HL-60/S4 treated with phorbol 12-myristate 13-acetate at 8.2 ng/mL for 4 days and 3 days (cell line): ENCODE results near the gene CPNE6.
"Not testable (repeated sequence)": the region's sequence is repeated elsewhere in the genome, so short reads cannot be mapped to it uniquely, and the experiment has no call there.

Source experiments
- in situ Hi-C: fragments of 300-500 bp; cut with MboI; formaldehyde crosslinking; loops from 2 replicates; pipeline ENCODE4 v1.15.0; 2022; ENCODE audit warnings: low sequenced_read_pairs

The CPNE6 gene

DNA sequence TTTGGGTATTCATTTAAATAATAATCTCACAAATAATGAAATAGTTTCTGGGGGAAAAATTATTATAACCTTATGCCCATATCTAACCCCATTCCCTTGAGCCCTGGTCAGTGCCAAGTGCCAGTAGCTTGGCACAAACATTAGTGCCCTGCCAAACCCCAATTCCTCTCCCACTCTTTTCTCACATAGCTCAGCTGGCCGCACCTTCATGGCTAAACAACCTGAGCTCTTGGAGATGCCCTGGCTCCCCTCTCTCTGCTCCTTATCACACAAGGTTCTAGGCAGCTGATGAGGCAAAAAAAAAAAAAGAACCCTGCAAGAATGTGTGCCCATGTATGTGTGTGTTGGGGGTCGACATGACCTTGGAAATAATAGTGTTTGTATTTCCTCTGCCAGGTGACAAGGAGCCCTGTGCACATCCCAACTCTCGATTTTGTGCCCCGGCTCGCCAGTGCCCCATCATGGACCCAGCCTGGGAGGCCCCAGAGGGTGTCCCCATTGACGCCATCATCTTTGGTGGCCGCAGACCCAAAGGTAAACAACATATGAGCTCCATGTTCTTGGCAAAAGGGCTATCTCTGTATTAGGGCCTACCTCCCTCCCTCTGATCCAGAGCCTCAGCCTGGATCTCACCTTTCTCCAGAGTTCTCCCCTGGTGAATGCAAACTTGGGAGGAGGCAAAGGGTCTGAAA, 31.1 kb downstream of the CPNE6 start:
- in situ Hi-C loops, result no loop called here

DNA sequence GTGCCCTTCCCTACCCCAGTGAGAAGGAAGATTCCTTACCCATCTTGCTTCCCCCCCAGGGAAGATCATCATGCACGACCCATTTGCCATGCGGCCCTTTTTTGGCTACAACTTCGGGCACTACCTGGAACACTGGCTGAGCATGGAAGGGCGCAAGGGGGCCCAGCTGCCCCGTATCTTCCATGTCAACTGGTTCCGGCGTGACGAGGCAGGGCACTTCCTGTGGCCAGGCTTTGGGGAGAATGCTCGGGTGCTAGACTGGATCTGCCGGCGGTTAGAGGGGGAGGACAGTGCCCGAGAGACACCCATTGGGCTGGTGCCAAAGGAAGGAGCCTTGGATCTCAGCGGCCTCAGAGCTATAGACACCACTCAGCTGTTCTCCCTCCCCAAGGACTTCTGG, 32.1 kb downstream of the CPNE6 start:
- in situ Hi-C loops, result no loop called here

DNA sequence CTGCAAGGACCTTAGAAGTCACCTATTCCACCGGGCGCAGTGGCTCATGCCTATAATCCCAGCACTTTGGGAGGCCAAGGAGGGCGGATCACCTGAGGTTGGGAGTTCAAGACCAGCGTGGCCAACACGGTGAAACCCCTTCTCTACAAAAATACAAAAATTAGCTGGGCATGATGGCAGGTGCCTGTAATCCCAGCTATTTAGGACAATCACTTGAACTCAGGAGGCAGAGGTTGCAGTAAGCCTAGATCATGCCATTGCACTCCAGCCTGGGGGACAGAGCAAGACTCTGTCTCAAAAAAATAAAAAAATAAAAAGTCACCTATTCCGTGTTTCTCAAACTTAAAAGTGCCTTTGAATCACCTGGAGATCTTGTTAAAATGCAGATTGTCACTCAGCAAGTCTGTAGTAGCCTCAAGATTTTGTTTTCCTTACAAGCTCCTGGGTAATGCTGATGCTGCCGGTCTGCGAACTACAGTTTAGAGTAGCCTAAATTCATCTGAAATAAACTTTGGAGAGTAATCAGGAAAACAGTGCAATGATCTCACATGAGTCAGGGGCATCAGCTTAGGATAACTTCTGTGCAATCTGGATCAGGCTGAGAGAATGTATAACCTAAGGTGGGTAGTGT, 34.4 kb downstream of the CPNE6 start:
- in situ Hi-C loops, result not testable (repeated sequence)

DNA sequence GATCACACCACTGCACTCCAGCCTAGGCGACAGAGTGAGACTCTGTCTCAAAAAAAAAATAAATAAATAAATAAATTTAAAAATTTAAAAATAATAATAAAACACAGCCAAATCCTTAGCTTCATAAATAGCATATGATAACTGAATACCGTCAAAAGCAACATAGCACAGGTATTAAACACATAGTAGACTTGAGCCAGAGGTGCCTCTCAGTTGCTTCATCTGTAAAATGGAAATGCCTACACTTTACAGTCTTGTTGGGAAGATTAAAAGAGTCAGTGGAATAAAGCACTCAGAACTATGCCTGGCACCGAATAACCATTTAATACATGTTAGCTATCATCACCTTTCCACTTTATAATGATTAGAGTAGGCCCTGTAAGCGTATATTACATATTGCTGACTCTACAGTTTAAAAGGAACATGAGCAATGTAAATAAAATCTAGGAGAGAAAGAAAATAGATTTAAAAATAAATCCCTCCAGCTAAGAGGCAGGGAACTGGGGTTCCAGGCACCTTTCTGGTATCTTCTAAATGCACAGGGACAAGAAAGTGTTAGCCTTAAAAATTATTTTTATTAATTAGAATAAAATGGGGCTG, 35.4 kb downstream of the CPNE6 start:
- in situ Hi-C loops, result no loop called here

DNA sequence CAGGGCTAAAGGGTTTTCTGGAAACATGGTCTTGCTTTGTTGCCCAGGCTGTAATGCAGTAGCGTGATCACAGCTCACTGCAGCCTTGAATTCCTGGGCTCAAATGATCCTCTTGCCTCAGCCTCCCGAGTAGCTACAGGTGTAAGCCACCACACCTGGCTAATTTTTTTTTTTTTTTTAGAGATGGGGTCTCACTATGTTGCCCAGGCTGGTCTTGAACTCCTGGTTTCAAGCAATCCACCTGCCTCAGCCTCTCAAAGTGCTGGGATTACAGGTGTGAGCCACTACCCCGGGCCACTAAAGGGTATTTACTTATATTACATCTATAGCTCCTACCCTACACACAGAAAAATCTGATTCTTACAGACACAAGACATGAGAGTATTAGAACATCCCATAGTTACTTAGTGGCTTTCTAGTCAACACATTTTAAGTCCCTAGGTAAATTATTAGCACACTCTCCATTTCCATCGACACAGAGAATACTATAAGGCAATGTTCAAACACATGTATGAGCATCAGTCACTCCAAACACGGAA, 37.0 kb downstream of the CPNE6 start:
- in situ Hi-C loops, result no loop called here

DNA sequence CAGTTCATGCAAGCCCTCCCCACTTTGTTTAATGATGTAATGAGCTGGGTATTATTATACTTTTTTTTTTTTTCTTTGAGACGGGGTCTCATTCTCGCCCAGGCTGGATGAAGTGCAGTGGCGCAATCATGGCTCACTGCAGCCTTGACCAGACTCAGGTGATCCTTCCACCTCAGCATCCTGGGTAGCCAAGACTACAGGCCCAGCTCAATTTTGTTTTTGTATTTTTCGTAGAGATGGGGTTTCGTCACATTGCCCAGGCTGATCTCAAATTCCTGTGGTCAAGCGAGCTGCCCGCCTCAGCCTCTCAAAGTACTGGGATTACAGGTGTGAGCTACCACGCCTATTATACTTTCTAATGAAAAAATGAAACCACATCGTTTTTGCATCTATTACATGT, 38.7 kb downstream of the CPNE6 start:
- in situ Hi-C loops, result no loop called here

DNA sequence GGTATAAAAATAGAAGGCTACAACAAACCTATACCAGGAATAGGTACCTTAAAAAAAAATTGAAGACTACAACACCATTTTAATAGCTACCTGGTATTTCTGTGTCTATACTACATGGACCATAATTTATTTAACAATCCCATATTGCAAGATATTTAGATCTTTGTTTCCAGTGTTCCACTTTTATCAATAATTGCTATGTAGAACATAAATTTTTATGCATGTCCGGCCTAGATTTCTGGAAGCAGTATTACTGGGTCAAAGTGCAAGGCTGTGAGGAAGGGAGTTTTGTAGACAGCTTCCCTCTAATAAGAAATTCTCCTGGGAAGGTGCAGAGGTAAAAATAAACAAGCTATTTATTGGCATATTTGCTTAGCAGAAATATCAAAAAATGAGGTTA, 39.2 kb downstream of the CPNE6 start:
- in situ Hi-C loops, result no loop called here

DNA sequence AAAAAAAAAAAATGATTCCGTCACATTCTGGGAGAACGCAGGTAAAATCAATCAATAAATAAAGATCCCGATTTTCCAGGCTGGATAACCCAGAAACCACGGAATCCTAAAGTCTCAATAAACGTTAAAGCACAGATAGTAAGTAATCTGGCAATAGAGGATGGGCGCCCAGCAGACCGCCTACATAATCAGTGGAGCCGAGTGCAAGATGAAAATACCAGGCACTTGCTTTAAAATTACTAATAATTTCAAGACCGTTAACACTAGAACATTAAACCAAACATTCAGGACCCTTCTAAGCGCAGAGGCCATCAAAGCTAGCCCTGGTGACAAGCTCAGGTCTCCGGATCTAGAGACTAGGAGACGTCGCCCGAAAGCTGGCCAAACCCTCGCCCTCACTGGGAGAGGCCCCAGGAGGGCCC, 42.0 kb downstream of the CPNE6 start:
- in situ Hi-C loops, result no loop called here

DNA sequence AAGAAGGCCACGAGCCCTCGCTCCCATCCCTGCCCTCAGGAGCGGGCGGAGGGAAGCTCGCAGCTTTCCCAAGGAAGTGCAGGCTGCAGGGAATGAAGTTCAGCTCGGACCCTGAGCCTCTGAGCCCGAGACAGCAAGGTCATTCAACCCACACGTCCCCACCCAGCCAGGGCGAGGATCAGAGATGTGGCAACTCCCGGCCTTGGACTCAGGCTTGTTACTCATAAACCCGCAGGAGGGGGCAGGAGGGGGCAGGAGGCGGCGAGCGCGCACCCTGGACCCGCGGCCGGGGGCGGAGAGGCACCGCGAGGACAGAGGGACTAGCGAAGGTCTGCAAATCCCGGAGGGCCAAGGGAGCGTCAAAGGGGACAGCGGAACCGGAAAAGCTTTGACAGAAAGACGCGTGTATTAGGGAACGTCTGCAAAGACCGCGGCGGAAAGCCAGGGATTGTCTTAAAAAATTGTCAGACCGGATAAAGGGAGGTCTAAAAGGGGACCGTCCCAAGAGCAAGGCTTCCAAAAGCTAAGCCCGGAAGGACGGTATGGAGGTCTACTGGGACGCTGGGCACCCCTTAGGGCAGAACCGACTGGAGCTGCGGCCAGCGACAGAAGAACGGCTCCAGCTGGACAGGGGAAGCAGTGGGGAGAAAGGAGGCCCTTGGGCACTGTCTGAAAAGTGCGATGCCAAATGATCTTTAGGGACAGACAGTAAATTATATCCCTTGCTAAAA, 42.6 kb downstream of the CPNE6 start:
- in situ Hi-C loops, result no loop called here

DNA sequence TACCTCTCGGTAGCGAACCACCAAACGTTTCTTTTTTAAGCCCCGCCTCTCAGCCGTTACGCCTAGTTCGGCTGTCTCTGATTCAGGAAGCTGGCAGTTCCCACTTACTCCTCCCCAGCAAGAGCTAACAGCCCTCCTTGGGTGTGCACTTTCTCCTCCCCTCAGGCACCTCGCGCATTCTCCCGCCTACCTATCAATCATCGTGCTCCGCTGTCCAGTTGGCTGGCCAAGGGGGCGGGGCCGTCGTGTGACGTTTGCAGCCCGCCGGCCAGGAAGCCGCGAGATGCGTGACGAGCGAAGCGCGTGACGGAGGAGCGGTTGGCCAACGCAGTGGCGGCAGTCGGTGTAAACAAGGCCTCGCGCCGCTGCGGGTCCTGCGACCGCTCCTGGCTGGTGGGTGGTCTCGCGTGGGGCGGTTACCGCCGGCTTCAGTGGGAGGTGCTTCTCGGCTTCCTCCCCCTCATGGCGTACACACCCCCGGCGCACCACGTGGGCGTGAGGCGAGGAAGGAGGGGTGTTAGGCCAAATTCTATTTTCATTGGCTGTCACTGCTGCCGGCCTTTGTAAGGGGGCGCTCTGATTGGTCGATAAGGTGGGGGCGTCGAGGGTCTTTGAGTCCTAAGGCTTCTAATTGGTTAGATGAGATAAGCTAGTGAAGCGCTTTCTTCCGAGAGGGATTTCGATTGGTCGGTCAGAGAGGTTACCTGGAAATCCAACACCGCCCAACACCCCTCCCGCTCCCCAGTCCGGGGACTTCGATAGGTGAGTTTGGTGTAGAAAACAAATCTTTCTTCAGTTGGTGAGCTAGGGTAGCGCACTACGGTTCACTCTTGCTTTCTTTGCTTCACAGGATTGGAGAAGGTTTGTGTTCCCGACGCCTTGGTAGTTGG, 43.4 kb downstream of the CPNE6 start, which contains the start of the genes DCAF11 and NRL:
Gene DCAF11, plus strand, starts transcription at position 246 of the 890 bp plus-strand sequence. CDS start 818 bp downstream, outside the sequence.
Gene NRL, minus strand, starts transcription at position 418 of the 890 bp plus-strand sequence. CDS start 32,101 bp downstream, outside the sequence.
- in situ Hi-C loops, result no loop called here

DNA sequence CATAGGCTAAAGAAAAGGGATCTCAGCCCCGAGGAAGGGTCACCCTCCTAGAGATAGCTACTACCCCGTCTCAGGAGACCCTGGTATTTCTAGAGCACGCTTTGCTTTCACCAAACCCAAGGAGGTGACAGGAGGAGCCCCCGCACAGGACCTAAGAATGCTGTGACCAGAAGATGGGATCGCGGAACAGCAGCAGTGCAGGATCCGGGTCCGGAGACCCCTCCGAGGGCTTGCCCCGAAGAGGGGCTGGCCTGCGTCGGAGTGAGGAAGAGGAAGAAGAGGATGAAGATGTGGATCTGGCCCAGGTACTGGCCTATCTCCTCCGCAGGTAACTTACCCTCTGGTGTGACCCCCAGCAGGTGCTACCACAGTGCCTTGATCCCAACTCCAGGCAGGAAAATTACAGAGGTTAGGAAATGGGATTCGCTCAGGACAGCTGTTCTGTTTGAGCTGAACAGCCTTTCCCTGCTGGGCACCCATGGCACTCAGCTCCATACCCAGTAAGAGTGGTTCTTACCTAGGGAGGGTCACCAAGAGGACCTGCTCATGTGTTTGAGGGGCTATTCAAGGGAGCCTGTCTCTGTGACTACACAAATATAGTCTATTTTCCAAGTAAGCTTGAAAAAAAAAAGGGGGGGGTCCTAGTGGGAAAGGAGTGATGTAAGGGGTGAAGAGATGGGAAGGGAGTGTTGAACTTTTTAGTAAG, 44.2 kb downstream of the CPNE6 start:
- in situ Hi-C loops, result no loop called here

DNA sequence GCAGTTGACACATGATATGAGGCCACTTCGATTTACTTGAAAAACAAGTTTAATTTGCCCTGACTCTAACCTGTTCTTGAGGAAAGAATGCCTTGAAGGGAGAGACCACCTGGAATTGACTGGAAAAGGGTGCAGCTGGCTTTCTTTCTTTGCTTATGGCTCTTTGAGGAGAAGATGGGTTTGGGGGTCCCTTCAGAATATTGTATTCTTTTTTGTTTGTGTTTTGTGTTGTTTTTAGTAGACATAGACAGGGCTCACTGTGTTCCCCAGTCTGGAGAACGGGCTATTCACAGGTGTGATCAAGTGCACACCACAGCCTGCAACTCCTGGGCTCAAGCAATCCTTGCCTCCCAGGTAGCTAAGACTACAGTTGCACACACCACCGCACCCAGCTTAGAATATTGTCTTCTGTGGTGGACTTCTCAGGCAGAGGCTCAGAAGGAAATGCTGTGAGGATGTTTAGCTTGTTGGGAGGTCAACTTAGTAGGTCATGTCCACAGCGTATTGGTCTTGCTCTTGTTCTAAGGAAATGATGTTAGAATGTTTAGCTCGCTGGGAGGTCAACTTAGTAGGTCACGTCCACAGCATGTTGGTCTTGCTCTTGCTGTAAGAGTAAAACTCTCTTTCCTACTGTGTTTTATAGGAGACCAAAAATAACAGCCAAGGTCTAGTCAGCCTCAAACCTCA, 44.9 kb downstream of the CPNE6 start:
- in situ Hi-C loops, result no loop called here

DNA sequence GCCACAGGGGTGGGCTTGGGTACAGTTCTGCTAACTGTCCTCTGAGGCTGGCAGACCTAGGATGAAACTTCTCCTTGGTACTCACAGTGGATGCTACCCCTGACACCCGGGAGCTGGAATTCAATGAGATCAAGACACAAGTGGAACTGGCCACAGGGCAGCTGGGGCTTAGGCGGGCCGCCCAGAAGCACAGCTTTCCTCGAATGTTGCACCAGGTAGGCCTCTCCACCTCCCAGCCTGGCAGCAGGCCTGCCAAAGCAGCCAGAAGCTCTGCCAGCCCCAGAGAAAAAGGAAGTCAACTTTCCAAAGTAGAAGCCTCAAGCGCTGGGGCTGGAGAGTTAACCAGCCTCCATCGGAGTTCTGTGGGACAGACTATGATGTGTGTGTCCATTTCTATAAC, 45.8 kb downstream of the CPNE6 start:
- in situ Hi-C loops, result no loop called here

DNA sequence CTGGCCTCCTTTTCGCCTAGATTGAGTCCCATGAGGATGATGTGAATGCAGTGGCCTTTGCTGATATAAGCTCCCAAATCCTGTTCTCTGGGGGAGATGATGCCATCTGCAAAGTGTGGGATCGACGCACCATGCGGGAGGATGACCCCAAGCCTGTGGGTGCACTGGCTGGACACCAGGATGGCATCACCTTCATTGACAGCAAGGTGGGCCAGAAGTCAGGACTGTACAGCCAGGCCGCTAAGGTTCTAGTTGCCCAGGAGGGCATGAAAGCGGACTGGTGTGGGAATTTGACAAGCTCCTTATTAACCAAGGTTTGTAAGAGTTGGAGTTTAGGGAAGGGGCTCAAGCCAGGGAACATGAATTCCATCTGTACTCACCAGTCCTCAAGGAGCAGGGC, 48.3 kb downstream of the CPNE6 start:
- in situ Hi-C loops, result no loop called here

DNA sequence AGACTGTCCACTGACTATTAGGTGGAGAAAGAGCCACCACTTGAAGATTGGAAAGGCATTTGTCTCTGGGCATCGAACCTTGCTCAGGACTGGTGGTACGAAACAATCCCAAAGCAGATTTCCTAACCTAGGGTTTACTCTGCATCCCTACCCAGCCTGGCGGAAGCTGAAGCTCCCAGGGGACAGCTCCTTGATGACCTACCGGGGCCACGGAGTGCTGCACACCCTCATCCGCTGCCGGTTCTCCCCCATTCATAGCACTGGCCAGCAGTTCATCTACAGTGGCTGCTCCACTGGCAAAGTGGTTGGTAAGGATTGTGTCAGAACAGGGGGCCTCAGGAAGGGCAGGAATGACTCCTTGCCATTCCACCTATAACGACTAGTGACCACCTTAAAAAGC, 49.8 kb downstream of the CPNE6 start:
- in situ Hi-C loops, result no loop called here

DNA sequence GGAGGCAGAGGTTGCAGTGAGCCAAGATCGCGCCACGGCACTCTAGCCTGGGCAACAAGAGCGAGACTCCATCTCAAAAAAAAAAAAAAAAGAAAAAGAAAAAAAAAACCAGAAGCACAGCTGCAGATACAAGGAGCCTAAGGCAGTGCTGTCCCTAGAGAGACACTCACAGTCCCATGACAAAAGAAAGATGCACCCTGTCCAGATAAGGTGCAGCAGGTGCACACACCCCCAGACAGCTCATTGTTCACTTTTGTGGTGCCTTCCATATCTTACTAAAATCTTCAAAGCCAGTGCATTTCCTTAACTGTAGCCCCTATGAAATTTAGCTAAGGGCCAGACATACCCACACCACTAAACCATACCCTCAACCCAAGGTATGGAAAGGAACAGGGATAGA, 51.1 kb downstream of the CPNE6 start:
- in situ Hi-C loops, result no loop called here

DNA sequence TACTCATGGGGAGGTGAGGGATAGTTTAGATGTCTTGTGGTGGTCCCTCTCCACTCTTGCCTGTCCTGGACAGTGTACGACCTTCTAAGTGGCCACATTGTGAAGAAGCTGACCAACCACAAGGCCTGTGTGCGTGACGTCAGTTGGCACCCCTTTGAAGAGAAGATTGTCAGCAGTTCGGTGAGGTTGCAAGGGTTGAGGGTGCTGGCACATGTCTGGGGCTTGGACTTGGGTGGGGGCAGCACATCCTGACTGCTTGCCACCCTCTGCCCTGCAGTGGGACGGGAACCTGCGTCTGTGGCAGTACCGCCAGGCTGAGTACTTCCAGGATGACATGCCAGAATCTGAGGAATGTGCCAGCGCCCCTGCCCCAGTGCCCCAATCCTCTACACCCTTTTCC, 51.5 kb downstream of the CPNE6 start:
- in situ Hi-C loops, result no loop called here

DNA sequence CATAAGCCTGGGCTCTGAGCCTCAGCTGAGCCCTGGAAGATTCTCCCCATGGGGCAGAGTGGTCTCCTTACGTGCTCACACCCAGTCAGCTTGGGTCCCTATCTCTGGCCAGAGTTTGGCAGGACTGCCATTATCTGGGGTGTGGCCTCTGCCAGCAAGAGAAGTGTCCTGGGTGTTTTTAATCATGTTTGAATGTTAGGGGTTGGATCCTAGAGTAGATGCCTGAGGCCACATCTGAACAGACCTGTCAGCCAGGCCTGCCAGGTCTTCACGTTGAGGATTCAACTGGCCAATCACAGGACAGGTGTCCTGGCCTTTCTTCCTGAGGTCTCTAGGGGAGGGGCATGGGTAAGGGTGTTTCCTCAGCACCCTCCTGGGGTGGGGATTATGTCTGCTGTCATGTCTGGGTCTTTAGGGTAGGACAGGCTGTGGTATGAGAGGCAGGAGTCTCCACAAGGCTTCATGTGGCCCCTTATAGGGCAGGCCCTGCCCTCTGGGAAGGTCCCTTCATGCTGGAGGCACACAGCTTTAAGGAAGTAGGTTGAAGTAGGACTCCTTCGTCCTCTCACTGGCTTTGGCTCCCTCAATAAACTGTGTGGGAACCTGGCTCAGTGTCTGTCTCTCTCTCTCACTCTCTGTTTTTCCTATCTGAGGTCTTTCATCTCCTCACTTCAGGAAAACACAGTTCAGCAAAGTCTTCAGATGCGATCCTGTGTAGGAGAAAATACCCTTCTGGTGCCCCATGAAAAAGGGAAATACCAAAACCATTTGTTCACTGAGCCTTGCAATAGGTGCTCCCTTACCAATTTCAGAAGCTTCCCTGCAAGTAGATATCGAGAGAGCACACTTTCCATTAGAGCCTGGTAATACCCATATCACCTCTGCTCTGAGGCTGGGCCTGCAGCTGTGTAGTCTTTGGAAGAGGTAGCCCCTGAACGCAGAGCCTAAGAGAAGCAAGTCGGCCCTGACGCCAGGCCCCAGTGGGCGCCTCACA, 52.4 kb downstream of the CPNE6 start:
- in situ Hi-C loops, result no loop called here
